Measurements from ENCODE around the gene MAP3K4. TPM values are rescaled to one million over a fixed set of nuclear protein-coding genes. Genes with fewer than 3 reads are reported as not detected.
A peak's percentile ranks its signal among the peaks of the same experiment; 100 is the strongest.

The MAP3K4 gene
- total RNA-seq, 3 donors from 2014 or later = 24.6 to 49.2 (median 45.2) TPM

DNA sequence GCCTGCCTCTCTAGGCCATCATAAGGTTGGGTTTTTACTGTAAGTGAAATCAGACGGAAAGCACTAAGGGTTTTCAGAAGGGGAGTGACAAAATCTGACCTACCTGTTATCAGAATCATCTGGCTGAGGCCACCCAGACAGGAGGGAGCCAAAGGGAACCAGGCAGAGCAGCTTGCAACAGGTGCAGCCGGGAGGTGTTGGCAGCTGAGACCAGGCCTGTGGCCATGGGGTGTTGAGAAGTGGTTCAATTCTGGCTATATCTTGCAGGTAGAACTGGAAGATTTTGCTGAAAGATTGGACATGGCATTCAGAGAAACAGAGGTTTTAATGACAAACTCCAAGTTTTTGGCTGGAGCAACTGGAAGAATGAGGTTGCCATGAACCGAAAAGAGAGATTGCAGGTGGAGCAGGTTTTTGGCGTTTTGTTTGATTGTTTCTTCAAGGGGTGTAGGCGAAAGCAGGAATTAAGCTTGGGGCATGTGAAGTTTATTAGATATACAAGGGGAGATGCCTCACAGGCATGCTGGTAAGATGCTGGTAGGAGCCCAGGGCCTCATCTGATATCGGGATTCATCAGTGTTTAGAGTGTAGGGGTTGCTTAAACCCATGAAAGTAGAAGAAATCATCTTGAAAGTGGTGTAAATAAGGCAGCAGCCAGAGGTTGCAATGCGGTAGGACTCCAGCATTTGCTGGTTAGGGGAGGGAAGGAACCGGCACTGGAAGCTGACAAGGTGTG is 35.1 kb upstream of the MAP3K4 start:
- DNase-seq (ENCODE audit: low spot score in 2 of 2) = no peak

DNA sequence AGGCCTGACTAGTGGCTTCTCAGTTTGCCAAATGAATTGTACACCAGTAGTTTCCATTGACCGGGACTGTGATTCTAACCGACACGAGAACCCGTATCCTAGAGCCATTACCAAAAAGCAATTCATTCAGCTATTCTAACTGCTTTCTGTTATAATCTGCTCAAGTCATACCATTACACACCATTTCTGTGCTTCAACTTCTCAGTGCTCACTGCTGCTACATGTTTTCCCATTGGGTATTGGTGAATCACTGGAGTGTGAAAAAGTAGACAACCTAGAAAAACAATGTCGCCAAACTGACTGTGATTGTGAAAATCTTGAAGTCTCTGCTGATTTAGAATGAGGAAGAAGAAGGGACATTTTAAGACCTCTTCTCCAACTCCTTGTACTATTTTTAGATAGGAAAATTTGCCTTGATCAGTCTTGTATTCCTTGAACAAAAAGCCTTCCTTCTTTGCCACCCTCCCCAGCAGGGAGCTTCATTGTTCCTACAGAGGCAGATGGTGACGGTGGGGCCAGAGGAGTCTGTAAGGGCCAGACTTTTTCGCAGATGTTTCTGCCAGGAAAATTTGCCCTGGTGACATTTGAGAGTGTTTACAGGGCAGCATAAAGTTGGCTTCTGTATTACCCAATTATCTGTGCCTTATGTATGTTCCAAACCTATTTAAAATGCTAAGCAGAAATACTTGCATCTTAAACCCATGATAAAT is 31.7 kb upstream of the MAP3K4 start:
- peaks cover 0 to 4% of the 10 kb centered on the region in 2 donors for H3K27me3 ChIP-seq
- H3K4me1 ChIP-seq = no peaks in the 10 kb centered on the region
- H3K27ac ChIP-seq = no peak overlapping the region
- no peak for TF ChIP-seq POLR2AphosphoS5 (IDR thresholded peaks at IDR 0.05)
- TF ChIP-seq, protein P1, sequence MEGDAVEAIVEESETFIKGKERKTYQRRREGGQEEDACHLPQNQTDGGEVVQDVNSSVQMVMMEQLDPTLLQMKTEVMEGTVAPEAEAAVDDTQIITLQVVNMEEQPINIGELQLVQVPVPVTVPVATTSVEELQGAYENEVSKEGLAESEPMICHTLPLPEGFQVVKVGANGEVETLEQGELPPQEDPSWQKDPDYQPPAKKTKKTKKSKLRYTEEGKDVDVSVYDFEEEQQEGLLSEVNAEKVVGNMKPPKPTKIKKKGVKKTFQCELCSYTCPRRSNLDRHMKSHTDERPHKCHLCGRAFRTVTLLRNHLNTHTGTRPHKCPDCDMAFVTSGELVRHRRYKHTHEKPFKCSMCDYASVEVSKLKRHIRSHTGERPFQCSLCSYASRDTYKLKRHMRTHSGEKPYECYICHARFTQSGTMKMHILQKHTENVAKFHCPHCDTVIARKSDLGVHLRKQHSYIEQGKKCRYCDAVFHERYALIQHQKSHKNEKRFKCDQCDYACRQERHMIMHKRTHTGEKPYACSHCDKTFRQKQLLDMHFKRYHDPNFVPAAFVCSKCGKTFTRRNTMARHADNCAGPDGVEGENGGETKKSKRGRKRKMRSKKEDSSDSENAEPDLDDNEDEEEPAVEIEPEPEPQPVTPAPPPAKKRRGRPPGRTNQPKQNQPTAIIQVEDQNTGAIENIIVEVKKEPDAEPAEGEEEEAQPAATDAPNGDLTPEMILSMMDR (IDR thresholded peaks at IDR 0.05) = no peak
- no peak for TF ChIP-seq POLR2A (IDR thresholded peaks at IDR 0.05)
- no peak overlapping the region for H3K4me3 ChIP-seq
- H3K9me3 ChIP-seq = no peaks in the 10 kb centered on the region
- no peak for DNase-seq (ENCODE audit: low spot score in 2 of 2)
- intact Hi-C loops (cut with DNase I; ENCODE audit: low total_unique reads) = no loop called here
- H3K36me3 ChIP-seq = no peaks in the 10 kb centered on the region

More for the DNA sequence above, 35.1 kb upstream of the MAP3K4 start:
- no peaks in the 10 kb centered on the region for H3K36me3 ChIP-seq
- H3K27me3 ChIP-seq = peaks cover 0 to 4% of the 10 kb centered on the region in 2 donors
- no peaks in the 10 kb centered on the region for H3K9me3 ChIP-seq
- H3K4me1 ChIP-seq = no peaks in the 10 kb centered on the region
- intact Hi-C loops (cut with DNase I; ENCODE audit: low total_unique reads) = no loop called here
- no peak overlapping the region for H3K27ac ChIP-seq
- no peak overlapping the region for H3K4me3 ChIP-seq
- TF ChIP-seq POLR2A (IDR thresholded peaks at IDR 0.05) (no peak), POLR2AphosphoS5 (IDR thresholded peaks at IDR 0.05) (no peak)
- TF ChIP-seq, protein P1 (IDR thresholded peaks at IDR 0.05) = no peak

DNA sequence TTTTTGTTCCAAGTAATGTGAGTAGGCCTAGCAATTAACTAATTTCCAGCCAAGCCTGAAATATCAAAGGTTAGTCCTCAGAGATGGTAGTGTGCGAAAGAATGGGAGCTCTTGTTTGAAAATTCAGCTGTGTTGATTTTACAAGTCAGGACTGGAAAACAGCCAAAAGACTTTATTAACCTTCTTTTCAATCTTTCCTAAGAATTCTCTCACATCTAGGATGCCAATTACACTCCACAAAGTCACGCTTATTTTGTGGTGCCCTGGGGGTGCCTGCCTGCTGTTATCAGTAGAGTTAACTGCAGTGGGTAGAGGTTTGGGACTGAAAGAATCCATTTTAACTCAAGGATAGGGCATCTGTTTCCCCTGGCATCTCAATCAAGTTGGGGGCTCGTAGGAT is 30.7 kb upstream of the MAP3K4 start:
- Histone ChIP-seq H3K9me3 (no peaks in the 10 kb centered on the region), H3K4me1 (no peaks in the 10 kb centered on the region), H3K27me3 (peaks cover 0 to 4% of the 10 kb centered on the region in 2 donors), H3K27ac (peak overlapping the region in 1 of 2 donors; percentile 18), H3K4me3 (no peak overlapping the region), H3K36me3 (no peaks in the 10 kb centered on the region)
- no peak for DNase-seq (ENCODE audit: low spot score in 2 of 2)
- intact Hi-C loops (cut with DNase I; ENCODE audit: low total_unique reads) = no loop called here
- TF ChIP-seq POLR2AphosphoS5 (IDR thresholded peaks at IDR 0.05) = no peak
- no peak for TF ChIP-seq POLR2A (IDR thresholded peaks at IDR 0.05)
- TF ChIP-seq, protein P1 (IDR thresholded peaks at IDR 0.05) = no peak

DNA sequence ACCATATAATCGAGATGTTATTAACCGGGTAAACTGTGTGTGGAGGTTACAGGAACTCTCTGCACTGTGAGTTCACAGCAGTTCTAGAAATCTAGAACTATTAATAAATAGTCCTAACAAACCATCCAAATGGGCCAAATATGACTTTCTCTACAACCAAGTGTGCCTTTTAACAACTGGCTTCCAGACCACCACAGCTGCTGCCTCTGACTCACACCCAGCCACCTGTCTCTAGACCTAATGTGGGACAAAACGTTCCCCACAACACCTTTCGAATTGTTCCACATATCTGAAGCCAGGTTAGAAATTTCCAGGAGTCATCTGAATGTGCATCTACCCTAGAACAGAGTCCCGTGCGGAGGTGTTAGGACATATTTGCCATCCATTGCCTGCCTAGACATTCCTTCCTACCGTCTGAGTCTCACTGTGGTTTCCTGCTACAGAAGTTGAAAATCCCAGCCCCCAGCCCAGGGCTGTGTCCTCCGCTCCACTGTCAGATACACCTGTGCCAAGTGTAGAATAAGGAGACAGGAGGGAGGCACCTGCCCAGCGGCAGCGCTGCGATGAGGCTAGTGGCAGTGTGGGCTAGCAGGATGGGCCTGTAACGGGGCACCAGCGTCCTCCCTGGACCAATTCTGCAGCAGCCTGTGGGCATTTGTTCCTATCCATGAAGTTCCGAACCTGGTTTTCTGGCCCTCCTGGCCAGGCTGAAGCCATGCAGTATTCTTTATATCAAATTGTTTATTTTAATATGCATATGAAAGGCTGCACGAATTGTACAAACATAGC is 28.5 kb upstream of the MAP3K4 start:
- intact Hi-C loops (cut with DNase I; ENCODE audit: low total_unique reads) = no loop called here
- H3K4me3 ChIP-seq = no peak overlapping the region
- no peaks in the 10 kb centered on the region for H3K36me3 ChIP-seq
- no peak for TF ChIP-seq POLR2A (IDR thresholded peaks at IDR 0.05)
- no peak overlapping the region for H3K27ac ChIP-seq
- DNase-seq (ENCODE audit: low spot score in 2 of 2) = no peak
- H3K4me1 ChIP-seq = no peaks in the 10 kb centered on the region
- H3K27me3 ChIP-seq = no peaks in the 10 kb centered on the region
- H3K9me3 ChIP-seq = no peaks in the 10 kb centered on the region

DNA sequence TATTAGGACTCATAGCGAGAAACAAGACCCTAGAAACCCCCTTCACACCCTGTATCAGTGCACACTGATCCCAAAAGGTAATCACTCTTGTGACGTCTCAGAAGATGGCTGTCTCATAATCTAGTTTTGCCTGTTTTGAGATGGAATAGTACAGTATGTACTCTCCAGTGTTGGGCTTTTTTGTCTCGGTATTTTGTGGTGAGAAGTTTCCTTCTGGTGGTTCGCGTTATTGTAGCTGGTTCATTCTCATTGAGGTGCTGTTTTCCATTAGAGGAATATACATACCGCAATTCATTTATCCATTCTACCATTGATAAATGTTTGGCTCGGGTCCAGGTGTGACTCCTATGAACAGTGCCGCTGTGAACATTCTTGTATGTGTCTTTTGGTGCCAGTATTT is 27.9 kb upstream of the MAP3K4 start:
- H3K4me3 ChIP-seq = no peak overlapping the region
- H3K27ac ChIP-seq = no peak overlapping the region
- DNase-seq (ENCODE audit: low spot score in 2 of 2) = no peak
- no peaks in the 10 kb centered on the region for H3K36me3 ChIP-seq
- H3K9me3 ChIP-seq = no peaks in the 10 kb centered on the region
- no peaks in the 10 kb centered on the region for H3K4me1 ChIP-seq
- no peaks in the 10 kb centered on the region for H3K27me3 ChIP-seq
- TF ChIP-seq POLR2A (IDR thresholded peaks at IDR 0.05) (no peak), POLR2AphosphoS5 (IDR thresholded peaks at IDR 0.05) (no peak)
- TF ChIP-seq, protein P1 (IDR thresholded peaks at IDR 0.05) = no peak
- intact Hi-C loops (cut with DNase I; ENCODE audit: low total_unique reads) = no loop called here

Measured in breast epithelium (tissue), 4 donors.